Measurements from ENCODE around the gene TMEM132D. TPM values are rescaled to one million over a fixed set of nuclear protein-coding genes. Genes with fewer than 3 reads are reported as not detected.

The TMEM132D gene
- total and polyA plus RNA-seq, 5 donors from 2014 or later: not detected

DNA sequence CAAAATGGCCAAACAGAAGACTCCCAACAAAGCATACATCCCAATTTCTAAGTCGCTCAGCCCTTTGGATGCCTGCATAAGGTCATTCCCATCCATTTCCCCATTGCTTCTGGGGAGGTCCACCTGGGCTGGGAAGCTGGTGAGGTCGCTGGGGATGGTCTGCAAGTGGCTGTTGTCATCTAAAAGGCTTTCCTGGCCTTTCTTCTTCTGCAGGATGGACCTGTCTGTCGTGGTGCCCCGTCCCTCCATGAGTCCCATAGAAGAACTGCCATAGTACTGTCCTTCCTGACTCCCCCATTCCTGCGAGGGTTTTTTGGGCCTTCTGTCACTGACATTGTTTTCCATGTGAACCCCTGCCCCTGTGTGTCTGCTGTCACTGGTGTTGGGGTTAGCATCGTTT, 829.4 kb downstream of the TMEM132D start:
- ATAC-seq (ENCODE audit: low read depth in 2 of 2) (no peak), DNase-seq (no peak)
- Mint-ChIP-seq H3K4me1 (no peaks in the 10 kb centered on the region), H3K36me3 (no peaks in the 10 kb centered on the region), H3K27ac (no peak overlapping the region), H3K4me3 (no peak overlapping the region), H3K27me3 (no peaks in the 10 kb centered on the region), H3K9me3 (peaks cover 0 to 10% (median 3%) of the 10 kb centered on the region in 7 donors)
- no peaks in the 10 kb centered on the region for H3K27me3 ChIP-seq (ENCODE audit: control insufficient read depth, insufficient read depth, low read length)
- no peaks in the 10 kb centered on the region for H3K36me3 ChIP-seq (ENCODE audit: control insufficient read depth, insufficient read depth, low read length)
- H3K9me3 ChIP-seq (ENCODE audit: control insufficient read depth in 2 of 2, low read length in 2 of 2): no peaks in the 10 kb centered on the region
- no peak overlapping the region for H3K27ac ChIP-seq (ENCODE audit: insufficient read depth, low read length, poor library complexity, severe bottlenecking)
- H3K4me1 ChIP-seq (ENCODE audit: control insufficient read depth, insufficient read depth, low read length, poor library complexity, severe bottlenecking): no peaks in the 10 kb centered on the region
- H3K4me3 ChIP-seq (ENCODE audit: low read depth, low read length): no peak overlapping the region

DNA sequence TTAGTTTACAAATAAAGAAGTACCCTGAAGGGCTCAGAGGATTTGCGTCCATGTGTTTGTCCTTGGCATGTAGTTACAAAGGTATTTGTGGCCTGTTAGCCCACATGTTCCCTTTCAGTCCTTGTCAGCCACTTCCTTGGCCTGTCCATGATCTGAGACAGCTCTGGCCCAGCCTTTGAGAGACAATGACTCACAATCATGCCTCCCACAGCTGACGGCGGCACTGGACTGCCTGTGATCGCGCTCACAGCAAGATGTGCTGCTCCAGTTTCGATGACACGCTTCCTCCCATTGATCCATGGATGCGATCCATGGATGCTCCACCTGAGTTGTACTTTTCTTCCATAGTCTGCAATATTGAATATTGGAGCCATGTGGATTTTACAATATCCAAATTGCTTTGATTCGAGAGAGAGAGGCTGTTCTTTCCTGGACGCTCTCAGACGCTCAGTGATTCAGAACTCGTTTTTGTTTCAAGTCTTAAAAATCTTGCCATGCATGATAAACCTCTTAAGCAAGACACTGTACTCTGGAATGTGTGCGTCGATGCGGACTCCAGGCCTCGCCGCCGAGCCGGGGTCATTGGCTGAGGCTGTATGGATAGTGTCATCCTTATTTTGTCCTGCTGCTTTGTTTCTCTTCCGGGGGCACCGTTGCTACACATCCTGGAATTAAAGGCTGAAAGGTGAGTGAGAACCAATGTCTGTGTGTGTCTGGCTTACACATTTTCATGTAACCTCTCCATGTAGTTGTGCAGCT, 830.5 kb downstream of the TMEM132D start:
- Histone ChIP-seq H3K36me3 (ENCODE audit: control insufficient read depth, insufficient read depth, low read length) (no peaks in the 10 kb centered on the region), H3K9me3 (ENCODE audit: control insufficient read depth in 2 of 2, low read length in 2 of 2) (no peaks in the 10 kb centered on the region), H3K4me3 (ENCODE audit: low read depth, low read length) (no peak overlapping the region), H3K27me3 (ENCODE audit: control insufficient read depth, insufficient read depth, low read length) (no peaks in the 10 kb centered on the region), H3K4me1 (ENCODE audit: control insufficient read depth, insufficient read depth, low read length, poor library complexity, severe bottlenecking) (no peaks in the 10 kb centered on the region), H3K27ac (ENCODE audit: insufficient read depth, low read length, poor library complexity, severe bottlenecking) (no peak overlapping the region)
- Mint-ChIP-seq H3K27ac (no peak overlapping the region), H3K4me1 (no peaks in the 10 kb centered on the region), H3K9me3 (peaks cover 0 to 10% (median 3%) of the 10 kb centered on the region in 7 donors), H3K36me3 (no peaks in the 10 kb centered on the region), H3K27me3 (no peaks in the 10 kb centered on the region), H3K4me3 (no peak overlapping the region)
- DNase-seq (no peak), ATAC-seq (ENCODE audit: low read depth in 2 of 2) (no peak)

DNA sequence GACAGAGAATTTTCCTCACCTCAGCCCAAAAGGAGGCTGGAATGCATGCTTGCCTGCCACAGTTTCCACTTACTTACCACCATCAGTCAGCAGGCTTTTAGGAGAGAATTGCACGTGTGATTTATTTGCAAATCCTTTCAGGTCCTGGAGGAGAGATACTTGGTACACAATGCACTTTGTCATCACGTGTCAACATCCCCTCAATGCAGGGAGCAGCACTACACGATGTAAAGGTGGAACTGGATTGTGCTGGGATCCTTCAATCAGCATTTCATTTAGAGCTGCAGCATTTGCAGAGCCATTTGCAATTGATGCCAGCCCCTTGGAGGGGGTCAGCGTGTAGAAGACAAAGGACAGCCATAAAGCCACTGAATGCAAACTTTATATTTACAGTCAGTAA, 832.5 kb downstream of the TMEM132D start:
- H3K27ac Mint-ChIP-seq: no peak overlapping the region
- Histone ChIP-seq H3K27ac (ENCODE audit: insufficient read depth, low read length, poor library complexity, severe bottlenecking) (no peak overlapping the region), H3K9me3 (ENCODE audit: control insufficient read depth in 2 of 2, low read length in 2 of 2) (no peaks in the 10 kb centered on the region)

DNA sequence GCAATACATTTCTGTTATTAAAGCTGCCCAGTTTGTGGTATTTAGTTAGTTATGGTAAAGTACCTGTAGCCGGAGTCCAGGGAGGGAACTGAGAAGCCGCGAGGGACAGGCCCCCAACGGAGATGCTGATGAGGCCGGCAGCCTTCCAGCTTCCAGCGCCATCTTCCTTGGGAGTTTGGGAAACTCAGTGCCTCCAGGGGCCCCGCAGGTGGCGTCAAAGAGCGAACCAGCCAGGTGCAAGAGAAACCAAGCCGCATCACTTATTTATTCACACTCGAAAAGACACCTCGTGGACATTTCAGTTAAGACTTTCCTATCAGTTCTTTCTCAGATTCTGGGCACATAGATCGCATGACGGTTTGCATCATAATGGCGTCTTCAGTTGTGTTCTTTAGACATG, 833.9 kb downstream of the TMEM132D start:
- Histone ChIP-seq H3K4me1 (ENCODE audit: control insufficient read depth, insufficient read depth, low read length, poor library complexity, severe bottlenecking) (no peaks in the 10 kb centered on the region), H3K27me3 (ENCODE audit: control insufficient read depth, insufficient read depth, low read length) (no peaks in the 10 kb centered on the region), H3K27ac (ENCODE audit: insufficient read depth, low read length, poor library complexity, severe bottlenecking) (no peak overlapping the region), H3K9me3 (ENCODE audit: control insufficient read depth in 2 of 2, low read length in 2 of 2) (no peaks in the 10 kb centered on the region), H3K36me3 (ENCODE audit: control insufficient read depth, insufficient read depth, low read length) (no peaks in the 10 kb centered on the region), H3K4me3 (ENCODE audit: low read depth, low read length) (no peak overlapping the region)
- peaks cover 0 to 11% (median 3%) of the 10 kb centered on the region in 7 donors for H3K9me3 Mint-ChIP-seq
- no peaks in the 10 kb centered on the region for H3K4me1 Mint-ChIP-seq
- no peak overlapping the region for H3K27ac Mint-ChIP-seq
- ATAC-seq (ENCODE audit: low read depth in 2 of 2): no peak
- no peak overlapping the region for H3K4me3 Mint-ChIP-seq
- no peaks in the 10 kb centered on the region for H3K36me3 Mint-ChIP-seq
- no peaks in the 10 kb centered on the region for H3K27me3 Mint-ChIP-seq
- DNase-seq: no peak

More for the DNA sequence above, 832.5 kb downstream of the TMEM132D start:
- H3K4me3 ChIP-seq (ENCODE audit: low read depth, low read length): no peak overlapping the region
- Mint-ChIP-seq H3K4me1 (no peaks in the 10 kb centered on the region), H3K36me3 (no peaks in the 10 kb centered on the region), H3K4me3 (no peak overlapping the region), H3K27me3 (no peaks in the 10 kb centered on the region), H3K9me3 (peaks cover 0 to 10% (median 2%) of the 10 kb centered on the region in 7 donors)
- DNase-seq (no peak), ATAC-seq (ENCODE audit: low read depth in 2 of 2) (no peak)
- H3K36me3 ChIP-seq (ENCODE audit: control insufficient read depth, insufficient read depth, low read length): no peaks in the 10 kb centered on the region
- no peaks in the 10 kb centered on the region for H3K27me3 ChIP-seq (ENCODE audit: control insufficient read depth, insufficient read depth, low read length)
- H3K4me1 ChIP-seq (ENCODE audit: control insufficient read depth, insufficient read depth, low read length, poor library complexity, severe bottlenecking): no peaks in the 10 kb centered on the region

DNA sequence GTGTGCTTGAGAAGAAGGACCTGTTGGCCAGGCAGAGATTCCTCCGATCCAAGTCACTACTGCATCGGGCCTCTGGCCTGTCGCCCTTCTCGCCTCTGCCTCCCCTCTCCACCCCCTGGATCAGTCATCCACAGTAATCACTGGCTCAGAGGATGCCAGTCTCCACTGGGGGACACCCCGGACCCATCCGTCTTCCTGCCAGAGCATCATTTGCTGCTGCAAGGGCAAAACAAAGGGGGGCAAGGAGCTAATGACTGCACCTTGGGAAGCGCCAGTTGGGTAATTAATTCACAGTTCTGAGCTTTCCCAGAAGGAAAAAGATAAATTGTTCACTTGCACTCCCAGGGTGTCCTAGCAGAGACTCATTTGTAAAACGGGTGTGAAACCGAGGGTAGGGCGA, 835.1 kb downstream of the TMEM132D start:
- Mint-ChIP-seq H3K9me3 (peaks cover 0 to 11% (median 3%) of the 10 kb centered on the region in 7 donors), H3K36me3 (no peaks in the 10 kb centered on the region), H3K27me3 (no peaks in the 10 kb centered on the region), H3K4me1 (no peaks in the 10 kb centered on the region), H3K4me3 (no peak overlapping the region), H3K27ac (no peak overlapping the region)
- no peak for ATAC-seq (ENCODE audit: low read depth in 2 of 2)
- no peaks in the 10 kb centered on the region for H3K9me3 ChIP-seq (ENCODE audit: control insufficient read depth in 2 of 2, low read length in 2 of 2)
- no peaks in the 10 kb centered on the region for H3K27me3 ChIP-seq (ENCODE audit: control insufficient read depth, insufficient read depth, low read length)
- H3K27ac ChIP-seq (ENCODE audit: insufficient read depth, low read length, poor library complexity, severe bottlenecking): no peak overlapping the region
- H3K4me1 ChIP-seq (ENCODE audit: control insufficient read depth, insufficient read depth, low read length, poor library complexity, severe bottlenecking): no peaks in the 10 kb centered on the region
- no peak for DNase-seq
- H3K36me3 ChIP-seq (ENCODE audit: control insufficient read depth, insufficient read depth, low read length): no peaks in the 10 kb centered on the region
- H3K4me3 ChIP-seq (ENCODE audit: low read depth, low read length): no peak overlapping the region

DNA sequence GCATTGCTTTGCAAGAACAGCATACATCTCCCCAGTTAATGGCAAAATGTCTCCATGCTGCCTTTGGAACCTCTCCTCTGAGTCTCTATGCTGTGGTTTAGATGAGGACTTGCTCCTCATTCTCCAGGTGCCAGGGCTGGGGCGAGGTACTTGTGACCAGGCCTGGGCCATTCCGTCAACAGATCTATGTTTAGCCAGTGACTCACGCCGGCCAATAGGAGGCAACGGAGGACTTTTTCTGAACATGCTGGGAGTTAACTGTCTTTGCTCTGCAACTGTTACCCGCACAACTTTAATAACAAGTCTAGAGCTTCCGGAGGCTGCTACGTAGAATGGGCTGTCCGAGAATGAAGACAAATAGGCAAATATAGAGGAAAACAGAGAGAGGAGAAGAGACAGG, 836.3 kb downstream of the TMEM132D start:
- Mint-ChIP-seq H3K4me3 (no peak overlapping the region), H3K27ac (no peak overlapping the region), H3K27me3 (no peaks in the 10 kb centered on the region), H3K9me3 (peaks cover 0 to 13% (median 2%) of the 10 kb centered on the region in 7 donors), H3K4me1 (no peaks in the 10 kb centered on the region), H3K36me3 (no peaks in the 10 kb centered on the region)
- no peaks in the 10 kb centered on the region for H3K9me3 ChIP-seq (ENCODE audit: control insufficient read depth in 2 of 2, low read length in 2 of 2)
- H3K4me3 ChIP-seq (ENCODE audit: low read depth, low read length): no peak overlapping the region
- H3K27me3 ChIP-seq (ENCODE audit: control insufficient read depth, insufficient read depth, low read length): no peaks in the 10 kb centered on the region
- DNase-seq (no peak), ATAC-seq (ENCODE audit: low read depth in 2 of 2) (no peak)
- no peaks in the 10 kb centered on the region for H3K36me3 ChIP-seq (ENCODE audit: control insufficient read depth, insufficient read depth, low read length)
- H3K4me1 ChIP-seq (ENCODE audit: control insufficient read depth, insufficient read depth, low read length, poor library complexity, severe bottlenecking): no peaks in the 10 kb centered on the region
- H3K27ac ChIP-seq (ENCODE audit: insufficient read depth, low read length, poor library complexity, severe bottlenecking): no peak overlapping the region

DNA sequence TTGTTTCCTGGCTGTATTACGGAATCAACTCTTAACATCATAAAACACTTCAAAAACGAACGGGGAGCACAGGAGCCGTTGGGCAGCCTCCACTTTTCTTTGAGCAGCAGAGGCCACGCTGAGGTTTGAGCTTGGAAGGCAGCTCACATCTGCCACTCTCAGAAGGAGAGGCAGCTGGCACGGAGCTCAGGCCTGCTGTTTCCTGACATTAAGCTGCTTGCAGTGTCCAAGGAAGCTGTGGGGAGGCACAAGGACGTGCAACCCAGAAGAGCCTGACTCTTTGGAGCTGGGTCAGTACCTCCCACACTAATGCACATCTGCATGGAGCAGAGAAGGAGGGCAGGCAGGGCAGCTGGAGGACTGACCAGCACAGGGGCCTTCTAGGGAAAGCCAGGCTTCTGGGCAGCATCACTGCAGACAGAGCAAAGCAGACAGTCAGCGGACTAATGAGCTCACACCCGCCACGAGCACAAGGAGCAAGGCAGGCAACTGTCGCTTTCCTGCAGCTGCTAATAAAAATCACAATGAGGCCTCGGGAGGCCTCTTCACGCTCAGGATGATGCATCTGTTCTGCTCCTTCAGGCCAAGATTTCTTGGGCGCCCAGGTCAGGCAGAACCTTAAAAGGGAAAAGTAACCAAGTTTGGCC, 839.5 kb downstream of the TMEM132D start:
- Mint-ChIP-seq H3K27me3 (no peaks in the 10 kb centered on the region), H3K36me3 (no peaks in the 10 kb centered on the region), H3K9me3 (peaks cover 0 to 9% (median 3%) of the 10 kb centered on the region in 7 donors), H3K27ac (no peak overlapping the region), H3K4me3 (no peak overlapping the region), H3K4me1 (no peaks in the 10 kb centered on the region)
- Histone ChIP-seq H3K27ac (ENCODE audit: insufficient read depth, low read length, poor library complexity, severe bottlenecking) (no peak overlapping the region), H3K4me3 (ENCODE audit: low read depth, low read length) (no peak overlapping the region), H3K4me1 (ENCODE audit: control insufficient read depth, insufficient read depth, low read length, poor library complexity, severe bottlenecking) (no peaks in the 10 kb centered on the region), H3K36me3 (ENCODE audit: control insufficient read depth, insufficient read depth, low read length) (no peaks in the 10 kb centered on the region), H3K27me3 (ENCODE audit: control insufficient read depth, insufficient read depth, low read length) (no peaks in the 10 kb centered on the region), H3K9me3 (ENCODE audit: control insufficient read depth in 2 of 2, low read length in 2 of 2) (no peaks in the 10 kb centered on the region)
- DNase-seq (no peak), ATAC-seq (ENCODE audit: low read depth in 2 of 2) (no peak)

DNA sequence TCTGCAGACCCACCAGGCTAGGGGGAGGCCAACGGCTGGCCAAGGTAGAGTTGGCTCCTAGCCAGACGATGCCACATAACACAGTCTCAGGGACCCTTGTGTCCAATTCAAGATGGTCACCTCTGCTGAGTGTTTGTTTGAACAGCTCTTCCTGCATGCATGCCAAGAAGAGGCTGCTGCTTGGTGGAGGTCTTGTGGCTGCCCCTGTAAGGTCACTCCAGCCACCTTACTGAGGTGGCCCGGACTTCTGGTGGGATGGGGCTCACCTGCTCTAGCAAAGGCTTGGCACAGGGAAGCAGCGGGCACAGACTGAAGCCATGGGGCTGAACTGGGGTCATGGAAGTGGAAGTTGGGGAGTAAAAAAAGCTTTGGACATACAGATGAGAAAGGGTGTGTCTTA, 840.2 kb downstream of the TMEM132D start:
- Mint-ChIP-seq H3K27me3 (no peaks in the 10 kb centered on the region), H3K9me3 (peaks cover 0 to 9% (median 3%) of the 10 kb centered on the region in 7 donors), H3K4me3 (no peak overlapping the region), H3K36me3 (no peaks in the 10 kb centered on the region), H3K27ac (no peak overlapping the region), H3K4me1 (no peaks in the 10 kb centered on the region)
- Histone ChIP-seq H3K9me3 (ENCODE audit: control insufficient read depth in 2 of 2, low read length in 2 of 2) (no peaks in the 10 kb centered on the region), H3K4me3 (ENCODE audit: low read depth, low read length) (no peak overlapping the region), H3K36me3 (ENCODE audit: control insufficient read depth, insufficient read depth, low read length) (no peaks in the 10 kb centered on the region), H3K27ac (ENCODE audit: insufficient read depth, low read length, poor library complexity, severe bottlenecking) (no peak overlapping the region), H3K4me1 (ENCODE audit: control insufficient read depth, insufficient read depth, low read length, poor library complexity, severe bottlenecking) (no peaks in the 10 kb centered on the region), H3K27me3 (ENCODE audit: control insufficient read depth, insufficient read depth, low read length) (no peaks in the 10 kb centered on the region)
- DNase-seq (no peak), ATAC-seq (ENCODE audit: low read depth in 2 of 2) (no peak)
